ENCODE data around the gene ZMIZ1. TPM values are rescaled to one million over a fixed set of nuclear protein-coding genes. Genes with fewer than 3 reads are reported as not detected.

The ZMIZ1 gene
- total RNA-seq, 1 experiment from 2014 or later = 35.8 TPM

DNA sequence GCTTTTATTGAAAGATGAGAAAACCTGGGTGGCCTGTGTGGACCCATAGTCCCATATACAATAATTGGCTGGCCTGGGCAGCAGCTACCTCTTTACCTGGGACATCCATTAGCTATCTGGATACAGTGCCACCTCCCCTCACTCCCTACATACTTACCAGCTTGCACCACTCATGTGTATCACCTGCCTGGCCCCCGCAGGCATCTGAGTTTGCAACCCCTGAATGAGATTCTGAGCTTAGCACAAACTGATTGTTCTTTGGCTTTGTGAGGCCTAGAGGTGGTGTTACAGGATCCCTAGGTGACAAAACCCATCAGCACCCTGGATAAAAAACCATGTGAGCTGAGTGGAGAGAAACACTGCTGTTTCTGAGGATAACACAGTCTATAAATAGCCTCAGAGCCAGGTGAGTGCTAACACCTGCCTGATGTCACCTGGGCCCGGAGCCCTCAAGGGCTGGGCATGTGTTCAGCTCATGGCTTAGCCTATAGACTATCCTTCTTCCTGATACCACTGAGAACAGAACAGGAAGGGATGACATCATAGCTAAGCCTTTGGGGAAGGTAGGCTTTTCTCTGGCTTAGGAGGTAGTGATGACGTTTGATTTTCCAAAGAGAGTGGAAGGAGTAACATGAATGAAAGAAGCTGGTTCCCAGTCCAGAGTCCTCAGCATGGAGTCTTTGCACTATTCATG is 275.9 kb downstream of the ZMIZ1 start:
- Histone ChIP-seq H3K9me3 (ENCODE audit: low read depth, low read length, poor library complexity, severe bottlenecking) (no peaks in the 10 kb centered on the region), H3K4me3 (ENCODE audit: low read depth, low read length, poor library complexity, severe bottlenecking) (no peak overlapping the region), H3K27me3 (replicated peaks; ENCODE audit: insufficient read depth, low read depth, low read length, poor library complexity) (no peaks in the 10 kb centered on the region), H3K4me1 (ENCODE audit: insufficient read depth, low read length, poor library complexity, severe bottlenecking) (peaks cover 10% of the 10 kb centered on the region), H3K36me3 (ENCODE audit: insufficient read depth, low read length, poor library complexity, severe bottlenecking) (peaks cover 8% of the 10 kb centered on the region), H3K27ac (ENCODE audit: low read depth, low read length, poor library complexity, severe bottlenecking) (no peak overlapping the region)
- intact Hi-C loops (cut with micrococcal nuclease; ENCODE audit: unreplicated experiment) = no loop called here
- TF ChIP-seq CTCF (conservative IDR thresholded peaks at IDR 0.05; ENCODE audit: low read depth, low read length) (no peak), EZH2 (IDR thresholded peaks at IDR 0.05; ENCODE audit: borderline replicate concordance, low read depth, low read length, poor library complexity, severe bottlenecking) (no peak)
- no TSS peak for BruUV-seq (replicated peaks)
- DNase-seq (ENCODE audit: low spot score) = no peak
- ChIA-PET CTCF (no interaction called here), POLR2A (ENCODE audit: low non-redundant PET) (no interaction called here)

DNA sequence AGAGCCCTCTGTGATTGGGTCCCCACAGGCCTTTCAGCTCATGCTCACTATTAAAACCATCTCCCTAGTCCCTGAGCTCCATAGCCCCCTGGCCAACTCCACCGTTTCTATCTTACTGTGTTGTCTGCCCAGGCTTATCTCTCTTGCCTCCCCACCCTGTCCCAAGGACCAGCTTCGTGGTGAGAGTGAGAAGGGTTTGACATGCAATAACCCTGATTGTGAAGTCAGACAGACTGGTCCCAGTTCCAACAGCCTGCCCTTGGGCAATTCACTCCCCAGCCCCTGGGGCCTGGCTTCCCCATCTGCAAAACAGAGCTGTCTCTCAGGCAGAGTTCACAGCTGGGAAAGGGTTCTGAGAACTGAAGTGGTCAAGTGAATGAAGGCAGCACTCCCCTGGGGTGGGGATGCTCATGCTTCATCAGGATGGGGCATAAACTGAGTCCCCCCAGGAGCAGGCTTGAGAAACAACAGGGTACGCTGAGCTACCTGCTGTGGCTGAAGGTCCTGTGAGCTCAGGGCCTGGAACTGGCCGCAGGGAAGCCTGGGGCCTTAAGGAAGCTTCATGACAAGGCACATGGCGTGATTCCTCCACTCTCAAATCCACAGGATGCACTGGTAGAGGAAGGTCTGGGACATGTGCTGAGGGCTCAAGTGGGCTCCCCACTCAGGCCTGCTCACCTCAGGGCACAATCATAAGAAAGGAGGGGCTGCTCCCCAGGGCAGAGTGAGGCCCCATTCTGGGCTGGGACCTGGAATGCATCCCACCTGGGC is 276.7 kb downstream of the ZMIZ1 start:
- no TSS peak for BruUV-seq (replicated peaks)
- intact Hi-C loops (cut with micrococcal nuclease; ENCODE audit: unreplicated experiment) = no loop called here
- no peaks in the 10 kb centered on the region for H3K27me3 ChIP-seq (replicated peaks; ENCODE audit: insufficient read depth, low read depth, low read length, poor library complexity)
- H3K36me3 ChIP-seq (ENCODE audit: insufficient read depth, low read length, poor library complexity, severe bottlenecking) = peaks cover 16% of the 10 kb centered on the region
- H3K27ac ChIP-seq (ENCODE audit: low read depth, low read length, poor library complexity, severe bottlenecking) = no peak overlapping the region
- CTCF ChIA-PET = no interaction called here
- H3K4me3 ChIP-seq (ENCODE audit: low read depth, low read length, poor library complexity, severe bottlenecking) = no peak overlapping the region
- peaks cover 10% of the 10 kb centered on the region for H3K4me1 ChIP-seq (ENCODE audit: insufficient read depth, low read length, poor library complexity, severe bottlenecking)
- no peak for DNase-seq (ENCODE audit: low spot score)
- TF ChIP-seq CTCF (conservative IDR thresholded peaks at IDR 0.05; ENCODE audit: low read depth, low read length) = no peak
- TF ChIP-seq EZH2 (IDR thresholded peaks at IDR 0.05; ENCODE audit: borderline replicate concordance, low read depth, low read length, poor library complexity, severe bottlenecking) = no peak
- POLR2A ChIA-PET (ENCODE audit: low non-redundant PET) = no interaction called here
- H3K9me3 ChIP-seq (ENCODE audit: low read depth, low read length, poor library complexity, severe bottlenecking) = no peaks in the 10 kb centered on the region

DNA sequence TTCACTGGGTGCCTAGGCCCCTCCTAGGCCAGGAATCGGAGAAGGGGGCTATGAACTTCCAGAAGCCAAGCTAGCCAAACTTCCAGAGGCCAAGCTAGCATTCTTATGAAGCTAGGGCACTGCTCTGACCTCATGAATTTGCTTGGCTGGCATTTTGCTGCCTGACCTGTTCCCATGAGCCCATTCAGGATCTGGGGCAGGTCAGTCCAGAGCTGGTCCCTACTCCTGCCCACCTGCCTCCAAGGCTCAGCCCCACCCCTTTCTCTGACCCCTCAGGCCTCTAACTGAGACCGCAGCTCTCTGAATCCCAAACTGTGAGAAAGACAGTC is 277.2 kb downstream of the ZMIZ1 start:
- Histone ChIP-seq H3K4me1 (ENCODE audit: insufficient read depth, low read length, poor library complexity, severe bottlenecking) (peaks cover 10% of the 10 kb centered on the region), H3K27me3 (replicated peaks; ENCODE audit: insufficient read depth, low read depth, low read length, poor library complexity) (no peaks in the 10 kb centered on the region), H3K27ac (ENCODE audit: low read depth, low read length, poor library complexity, severe bottlenecking) (no peak overlapping the region), H3K9me3 (ENCODE audit: low read depth, low read length, poor library complexity, severe bottlenecking) (no peaks in the 10 kb centered on the region), H3K36me3 (ENCODE audit: insufficient read depth, low read length, poor library complexity, severe bottlenecking) (peaks cover 21% of the 10 kb centered on the region), H3K4me3 (ENCODE audit: low read depth, low read length, poor library complexity, severe bottlenecking) (no peak overlapping the region)
- ChIA-PET CTCF (no interaction called here), POLR2A (ENCODE audit: low non-redundant PET) (no interaction called here)
- no peak for DNase-seq (ENCODE audit: low spot score)
- no TSS peak for BruUV-seq (replicated peaks)
- TF ChIP-seq CTCF (conservative IDR thresholded peaks at IDR 0.05; ENCODE audit: low read depth, low read length) (no peak), EZH2 (IDR thresholded peaks at IDR 0.05; ENCODE audit: borderline replicate concordance, low read depth, low read length, poor library complexity, severe bottlenecking) (no peak)
- intact Hi-C loops (cut with micrococcal nuclease; ENCODE audit: unreplicated experiment) = no loop called here
